ENCODE data around the gene RAI14.

Gene RAI14

DNA sequence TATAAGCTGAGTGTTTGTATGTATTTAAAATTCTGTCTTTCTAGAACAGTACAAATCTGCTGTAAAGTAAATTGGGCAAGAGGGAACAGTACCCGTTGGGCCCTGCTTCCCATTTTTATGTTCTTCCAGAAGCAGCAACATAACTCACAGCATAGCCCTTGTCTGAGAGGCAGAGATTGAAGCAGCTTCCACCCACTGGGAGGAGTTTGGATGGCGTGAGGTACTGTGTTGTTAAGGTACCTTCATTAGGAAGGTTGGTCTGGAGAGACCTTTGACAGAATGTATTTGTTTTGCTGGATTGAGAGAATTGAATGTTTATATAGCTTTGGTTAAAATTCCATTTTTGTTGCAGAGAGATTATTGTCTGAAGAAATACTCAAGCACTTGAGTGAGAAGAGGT lies 24.8 kb downstream of the RAI14 start:
- DNase-seq, result no peak

DNA sequence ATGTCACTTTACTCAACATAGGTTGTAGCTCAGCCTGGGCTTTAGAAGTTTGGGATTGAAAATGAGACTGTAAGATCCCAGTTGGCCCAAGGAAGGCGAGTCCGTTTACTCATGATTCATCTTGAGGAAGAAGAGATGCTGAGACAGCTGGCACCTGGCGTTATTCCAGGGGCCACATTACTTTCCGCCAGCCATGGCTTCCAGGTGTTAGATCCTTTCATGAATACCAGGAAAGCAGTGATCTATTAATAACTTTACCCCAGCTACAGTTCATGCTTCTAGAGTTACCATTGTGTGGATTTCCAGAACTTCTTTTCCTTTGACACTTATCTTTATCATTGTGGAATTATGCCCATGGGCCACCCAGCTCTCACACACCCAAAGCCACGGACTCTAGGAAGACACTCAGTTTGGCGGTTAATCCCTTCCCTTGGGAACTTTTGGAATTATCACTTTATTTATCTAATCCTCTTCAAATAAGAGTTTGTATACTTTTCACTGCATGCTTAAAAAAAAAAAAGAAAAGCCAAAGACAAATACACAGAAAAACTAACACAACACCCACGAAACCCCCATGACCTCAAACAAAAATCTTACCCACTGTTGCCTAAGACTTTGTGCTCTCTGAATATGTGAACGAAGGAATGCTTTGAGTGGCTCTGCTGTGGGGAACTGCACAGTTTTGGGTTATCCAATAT lies 26.9 kb downstream of the RAI14 start:
- DNase-seq, result no peak

DNA sequence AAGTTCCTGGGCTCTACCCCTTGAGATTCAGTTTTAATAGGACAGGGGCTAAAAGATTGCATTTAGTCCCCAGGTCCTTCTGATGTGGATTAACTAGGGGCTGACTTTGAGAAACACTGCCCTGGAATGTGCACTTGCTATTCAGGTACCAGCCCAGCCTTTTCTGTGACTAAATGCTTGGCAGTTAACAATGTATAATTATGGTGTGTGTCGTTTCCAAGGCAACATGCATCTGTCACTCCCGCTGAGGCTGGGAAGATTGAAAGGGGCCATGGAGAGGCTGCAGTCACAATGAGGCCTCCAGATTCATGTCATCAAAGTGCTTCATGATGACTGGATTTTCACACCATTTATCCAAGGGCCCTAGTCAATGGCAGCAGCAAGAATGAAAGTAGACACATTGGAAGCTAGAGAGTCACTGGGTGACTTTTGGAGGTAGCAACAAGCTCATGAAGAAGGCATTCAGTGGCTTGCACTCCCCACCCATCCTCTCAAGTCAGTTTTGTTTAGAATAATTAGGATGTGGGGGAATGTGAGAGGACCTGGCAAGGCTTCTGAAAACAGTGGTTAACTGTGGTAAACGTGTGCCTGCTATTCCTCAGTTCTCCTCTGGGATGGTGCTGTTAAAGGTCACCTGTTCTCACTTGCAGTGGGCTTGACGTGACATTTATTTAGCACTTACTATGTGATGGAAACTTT lies 28.3 kb downstream of the RAI14 start:
- peak; percentile 63 for DNase-seq

DNA sequence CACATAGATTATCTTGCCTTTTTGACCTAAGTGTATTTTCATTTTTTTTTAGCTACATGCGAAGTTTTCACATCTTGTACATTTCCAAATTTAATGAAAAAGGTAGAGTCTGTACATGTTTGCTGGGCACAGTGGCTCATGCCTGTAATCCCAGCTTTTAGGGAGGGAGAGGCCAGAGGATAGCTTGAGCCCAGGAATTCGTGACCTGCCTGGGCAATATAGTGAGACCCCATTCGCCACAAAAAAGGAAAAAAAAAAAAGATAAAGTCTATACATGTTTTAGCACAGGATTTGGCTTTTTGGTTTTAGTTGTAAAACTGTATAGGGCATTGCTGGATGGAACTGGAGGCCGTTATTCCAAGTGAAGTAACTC lies 28.8 kb downstream of the RAI14 start:
- DNase-seq, result no peak

DNA sequence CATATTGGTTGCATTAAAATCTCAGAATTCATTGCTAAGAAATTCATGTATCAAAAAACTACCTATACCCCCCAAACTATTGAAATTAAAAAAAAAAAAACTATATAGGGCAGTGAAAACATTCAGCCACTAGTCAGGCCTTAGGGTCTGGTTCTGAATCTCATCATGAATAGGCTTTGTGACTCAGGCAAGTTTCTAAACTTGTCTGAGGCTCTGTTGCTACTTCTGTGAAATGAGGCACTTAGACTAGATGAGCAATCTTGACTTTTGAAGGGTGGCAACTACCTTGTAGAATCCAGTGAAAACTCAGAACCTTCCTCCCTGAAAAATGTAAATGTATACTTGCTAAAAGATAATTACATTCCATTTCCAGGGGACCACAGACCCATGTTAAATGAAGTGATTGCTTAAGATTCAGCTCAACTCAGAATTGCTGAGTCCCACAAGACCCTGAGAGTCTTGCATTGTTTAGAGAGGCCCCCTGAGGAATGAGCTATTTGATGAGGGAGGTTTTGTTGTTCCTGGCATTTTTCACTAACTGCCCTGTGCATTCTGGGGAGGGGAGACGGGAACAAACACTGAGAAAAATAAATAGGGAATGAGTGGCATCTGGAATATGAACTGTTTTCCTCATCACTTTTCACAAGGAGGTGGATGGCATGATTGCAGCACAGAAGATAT lies 29.5 kb downstream of the RAI14 start:
- DNase-seq, result no peak

DNA sequence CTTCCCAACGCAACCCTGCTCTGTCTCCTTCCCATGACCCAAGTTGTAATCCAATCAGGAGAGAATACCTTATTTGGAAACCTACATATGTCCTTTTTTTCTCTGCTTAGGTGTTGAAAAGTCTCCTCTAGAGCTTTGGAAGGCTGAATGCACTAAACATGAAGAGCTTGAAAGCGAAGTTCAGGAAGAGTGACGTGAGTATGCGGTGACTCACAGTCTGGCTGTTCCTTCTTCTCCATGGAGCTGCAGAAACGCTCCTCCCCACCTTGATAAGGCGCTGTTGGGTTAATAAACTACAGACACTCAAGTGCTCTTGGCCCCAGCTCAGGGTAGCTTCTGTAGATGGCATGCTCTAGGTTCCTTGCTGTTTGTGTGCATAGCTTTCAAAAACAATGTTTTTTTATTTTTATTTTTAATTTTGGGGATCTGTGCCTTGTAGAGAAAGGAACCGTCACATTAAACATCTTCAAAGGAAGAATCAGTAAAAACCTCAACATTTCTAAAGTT lies 30.7 kb downstream of the RAI14 start:
- peak; percentile 66 for DNase-seq

DNA sequence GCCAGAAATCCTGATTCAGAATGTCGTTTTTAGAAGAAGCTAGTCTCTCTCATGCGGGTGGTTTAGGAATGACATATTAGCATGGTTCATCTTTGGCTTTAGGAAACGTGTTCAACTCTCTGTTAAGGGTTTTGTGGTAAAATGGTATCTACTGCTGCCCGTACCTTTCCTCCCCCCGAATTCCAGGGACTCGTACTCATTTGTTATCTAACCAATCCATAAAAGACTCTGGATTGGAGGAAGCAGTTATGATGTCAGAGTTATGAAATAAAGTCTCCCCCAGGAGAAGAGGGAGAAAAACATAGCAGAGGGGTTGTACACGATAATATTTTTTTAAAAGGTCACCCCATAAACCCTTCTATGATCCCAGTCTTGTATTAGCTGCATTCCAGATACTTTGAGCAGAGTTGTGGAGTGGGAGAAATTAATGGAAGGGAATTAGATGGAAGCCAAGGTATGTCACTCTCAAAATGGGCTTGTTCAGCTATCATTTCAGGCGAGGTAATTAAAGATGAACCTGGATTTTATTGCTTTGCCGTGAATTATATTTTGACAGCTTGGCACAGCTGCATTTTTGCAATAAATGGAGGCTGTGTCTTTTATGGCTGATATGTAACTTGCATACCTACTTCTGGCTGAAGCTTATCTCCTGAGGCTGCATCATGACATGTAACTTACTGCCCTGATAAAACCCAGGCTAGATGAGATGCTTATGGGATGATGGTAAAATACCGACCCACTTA lies 31.3 kb downstream of the RAI14 start:
- no peak for DNase-seq

DNA sequence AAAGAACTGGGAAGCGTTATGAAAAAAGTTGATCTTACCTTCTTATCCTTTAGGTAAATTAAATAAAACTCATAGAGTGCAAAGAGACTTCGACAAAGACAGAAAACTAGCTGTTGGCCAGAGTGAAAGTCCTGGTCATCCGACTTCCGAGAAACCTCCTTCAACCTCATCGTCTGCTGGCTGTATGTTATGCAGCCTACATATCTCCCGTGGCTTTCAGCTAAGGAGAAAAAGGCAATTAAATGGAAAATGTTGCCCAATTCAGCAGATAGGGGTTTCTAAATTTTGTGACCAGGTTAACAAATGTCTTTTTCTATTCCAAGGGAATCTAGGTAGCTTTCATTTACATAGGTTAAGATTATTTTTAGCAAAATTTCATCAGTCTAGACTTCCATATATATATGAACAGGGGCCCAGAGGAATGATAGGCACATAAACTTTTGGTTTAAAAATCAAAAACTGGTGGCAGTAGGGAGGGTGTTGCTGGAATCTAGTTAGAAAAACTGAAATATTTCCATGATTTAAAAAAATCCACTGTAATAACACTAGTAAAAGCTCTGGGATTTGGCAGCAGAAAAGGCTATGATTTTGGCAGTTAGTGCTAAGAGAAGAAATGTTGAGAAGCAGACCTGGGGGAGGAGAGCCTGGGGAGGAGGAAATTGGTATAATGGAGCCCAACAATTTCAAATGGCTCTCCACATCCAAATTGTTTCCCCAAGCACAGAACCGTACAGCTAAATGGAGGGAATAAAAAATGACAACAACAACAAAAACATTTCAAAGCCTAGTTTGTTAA lies 32.1 kb downstream of the RAI14 start:
- peak; percentile 50 for DNase-seq

DNA sequence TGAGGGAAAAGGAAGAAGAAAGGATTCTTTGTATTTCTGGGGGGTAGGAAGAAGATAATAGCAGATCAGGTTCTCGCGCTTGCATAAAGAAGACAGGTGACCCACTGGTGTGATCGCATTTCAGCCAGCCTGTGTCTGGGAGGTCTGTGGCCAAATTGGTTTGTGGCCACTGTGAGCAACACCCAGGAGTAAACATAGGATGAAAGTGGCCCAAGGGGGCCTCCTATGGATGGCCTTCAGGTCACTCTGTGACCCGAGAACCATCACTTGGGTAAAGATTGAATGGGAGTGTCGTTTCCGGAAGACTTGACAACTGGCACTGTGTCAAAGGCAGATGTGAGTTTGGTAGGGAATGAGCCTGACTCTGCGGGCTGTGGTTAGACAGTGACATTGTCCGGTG lies 34.2 kb downstream of the RAI14 start:
- DNase-seq, result no peak

DNA sequence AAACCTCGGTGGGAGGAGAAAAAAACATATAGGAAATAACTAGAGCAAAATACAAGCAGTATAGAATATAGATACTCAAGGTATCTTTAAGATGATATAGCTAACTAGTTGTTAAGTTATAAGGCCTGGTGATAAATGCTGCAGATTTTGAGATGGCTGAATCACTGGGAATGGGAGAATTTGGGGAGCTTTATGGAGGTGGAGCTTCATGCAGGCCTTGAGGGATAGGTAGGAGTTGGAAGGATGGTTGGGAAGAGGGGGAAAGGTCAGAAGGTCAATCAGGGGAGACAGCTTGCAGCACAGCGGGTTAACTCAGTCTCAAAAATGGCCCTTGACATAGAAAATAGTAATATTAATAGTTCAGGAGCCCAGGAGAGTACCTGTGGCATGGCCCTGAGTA lies 34.8 kb downstream of the RAI14 start:
- no peak for DNase-seq

DNA sequence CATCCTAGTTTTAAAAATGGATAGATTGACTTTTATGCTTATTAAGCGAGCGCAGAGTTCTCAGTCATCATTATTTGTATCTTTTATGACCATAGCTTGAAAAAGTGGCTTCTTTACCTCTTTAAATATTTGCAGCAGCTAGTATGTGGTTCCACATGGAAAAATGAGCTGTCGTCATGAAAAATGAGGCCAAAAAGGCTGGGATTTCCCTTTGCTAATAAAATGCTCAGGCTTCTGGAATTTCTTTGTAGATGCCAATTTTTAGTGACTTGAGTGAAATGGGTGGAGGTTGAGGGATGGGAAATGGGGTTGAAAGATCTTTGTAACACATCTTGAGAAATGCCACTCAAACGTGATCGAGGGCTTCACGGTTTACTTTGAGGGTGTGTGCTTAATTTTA lies 35.2 kb downstream of the RAI14 start:
- DNase-seq, result peak; percentile 69

DNA sequence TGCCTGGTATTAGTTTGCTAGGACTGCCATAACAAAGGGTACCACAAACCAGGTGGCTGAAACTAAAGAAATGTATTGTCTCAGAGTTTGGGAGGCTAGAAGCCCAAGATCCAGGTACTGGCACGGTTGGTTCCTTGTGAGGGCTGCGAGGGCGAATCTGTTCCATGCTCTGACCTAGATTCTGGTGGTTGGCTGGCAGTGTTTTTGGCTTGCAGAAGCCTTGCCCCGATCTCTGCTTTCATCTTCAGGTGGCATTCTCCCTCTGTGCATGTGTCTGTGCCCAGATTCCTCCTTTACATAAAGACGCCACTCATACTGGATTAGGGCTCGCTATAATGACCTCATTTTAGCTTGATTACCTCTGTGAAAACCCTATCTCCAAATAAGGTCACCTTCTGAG lies 36.7 kb downstream of the RAI14 start:
- DNase-seq, result no peak

DNA sequence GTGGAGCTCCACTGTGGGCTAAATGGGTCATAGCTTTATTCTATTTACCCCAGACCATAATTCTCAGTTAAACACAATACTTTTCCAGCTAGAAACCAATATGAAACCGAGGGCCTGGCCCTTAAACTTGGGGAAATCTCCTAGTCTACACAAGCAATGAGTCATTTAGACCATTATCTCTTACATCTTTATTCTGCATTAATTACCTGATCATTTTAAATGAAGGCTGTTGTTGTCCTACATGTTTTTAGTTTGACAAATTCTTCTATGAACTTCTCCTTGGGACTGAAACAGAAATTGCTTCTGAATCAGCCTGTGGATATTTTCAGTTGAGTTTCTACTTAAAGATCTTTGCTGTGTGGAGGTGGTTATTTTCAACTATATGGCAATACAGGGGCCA lies 37.9 kb downstream of the RAI14 start:
- DNase-seq, result no peak

DNA sequence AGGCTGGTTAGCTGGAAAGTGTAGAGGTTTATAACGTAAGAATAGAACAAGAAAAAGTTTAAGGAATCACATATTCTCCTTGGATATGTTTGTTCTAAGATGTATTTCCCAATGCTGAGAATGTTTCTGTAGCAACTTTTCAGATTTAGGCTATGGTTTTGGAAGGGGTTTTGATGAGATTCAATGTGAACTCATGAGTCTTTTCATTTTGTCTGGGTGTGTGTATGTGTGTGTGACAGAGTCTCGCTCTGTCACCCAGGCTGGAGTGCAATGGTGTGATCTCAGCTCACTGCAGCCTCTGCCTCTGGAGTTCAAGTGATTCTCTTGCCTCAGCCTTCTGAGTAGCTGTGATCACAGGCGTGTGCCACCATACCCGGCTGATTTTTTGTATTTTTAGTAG lies 38.6 kb downstream of the RAI14 start:
- no peak for DNase-seq

DNA sequence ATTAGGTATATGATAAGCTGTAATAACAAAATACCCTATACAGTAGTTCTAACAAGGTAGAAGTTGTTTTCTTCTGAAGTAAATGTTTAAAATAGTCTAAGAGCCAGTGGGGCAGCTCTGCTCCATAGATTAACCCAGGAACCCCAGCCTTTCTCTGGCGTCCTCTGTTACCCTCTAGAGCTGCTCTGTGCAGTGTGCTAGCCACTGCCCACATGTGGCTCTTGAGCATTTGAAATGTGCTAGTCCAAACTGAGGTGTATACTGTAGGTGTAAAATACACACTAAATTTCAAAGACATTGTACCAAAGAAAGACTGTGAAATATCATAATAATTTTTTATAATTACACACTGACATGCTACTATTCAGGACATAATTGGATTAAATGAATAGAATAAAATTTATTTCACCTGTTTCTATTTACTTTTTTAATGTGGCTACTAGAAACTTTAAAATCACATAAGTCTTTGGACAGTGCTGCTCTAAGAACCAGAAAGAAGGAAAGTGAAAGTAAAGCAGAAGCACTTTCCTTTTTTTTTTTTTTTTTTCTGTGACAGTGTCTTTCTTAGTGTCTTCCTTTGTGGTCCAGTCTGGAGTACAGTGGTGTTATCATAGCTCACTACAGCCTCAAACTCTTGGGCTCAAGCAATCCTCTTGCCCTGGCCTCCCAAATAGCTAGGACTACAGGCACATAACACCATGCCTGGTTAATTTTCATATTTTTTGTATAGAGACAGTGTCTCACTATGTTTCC lies 39.3 kb downstream of the RAI14 start:
- DNase-seq, result no peak

DNA sequence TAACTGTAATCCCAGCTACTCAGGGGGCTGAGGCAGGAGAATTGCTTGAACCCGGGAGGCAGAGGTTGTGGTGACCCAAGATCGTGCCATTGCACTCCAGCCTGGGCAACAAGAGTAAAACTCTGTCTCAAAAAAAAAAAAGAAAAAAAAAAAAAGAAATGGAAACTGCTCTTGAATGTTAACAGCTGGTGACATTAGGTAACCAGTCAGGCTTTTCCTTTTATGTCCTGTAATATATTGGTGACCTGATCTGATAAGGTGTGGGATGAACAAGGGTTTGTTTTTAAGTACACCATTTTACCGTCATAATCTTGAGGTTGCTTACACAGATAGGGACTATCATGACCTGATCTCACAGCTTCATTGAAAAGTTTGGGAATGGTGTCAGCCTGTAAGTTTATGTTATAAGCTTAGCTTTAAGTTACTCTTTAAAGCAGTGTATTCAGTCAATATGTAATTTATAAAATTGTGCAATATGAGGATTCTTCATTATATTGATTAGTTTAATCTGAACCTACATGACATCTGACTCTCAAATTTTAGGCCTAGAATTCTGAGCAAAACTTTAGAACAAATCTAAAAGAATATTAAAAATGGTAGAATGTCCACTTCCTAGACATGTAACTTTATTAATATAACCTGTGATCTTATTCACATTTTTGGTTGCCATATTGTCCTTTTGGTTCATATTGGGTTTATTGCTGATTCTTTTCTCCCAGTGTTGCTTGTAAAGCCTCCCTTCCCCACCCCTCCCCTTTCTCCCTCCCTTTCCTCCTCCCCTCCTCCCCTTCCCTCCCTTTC lies 41.4 kb downstream of the RAI14 start:
- DNase-seq, result no peak

DNA sequence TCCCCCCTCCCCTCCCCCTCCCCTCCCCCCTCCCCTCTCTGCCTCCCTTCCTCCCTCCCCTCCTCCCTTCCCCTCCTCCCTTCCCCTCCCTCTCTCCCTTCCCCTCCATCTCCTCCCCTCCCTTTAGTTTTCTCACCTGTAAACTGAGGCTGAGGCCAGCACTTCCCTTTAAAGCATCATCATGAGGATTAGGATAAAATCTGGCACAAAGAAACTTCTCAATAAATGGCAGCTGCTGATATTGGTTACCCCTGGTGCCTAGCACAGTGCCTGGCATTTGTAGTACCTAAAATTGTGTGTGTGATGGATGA lies 41.9 kb downstream of the RAI14 start:
- no peak for DNase-seq

DNA sequence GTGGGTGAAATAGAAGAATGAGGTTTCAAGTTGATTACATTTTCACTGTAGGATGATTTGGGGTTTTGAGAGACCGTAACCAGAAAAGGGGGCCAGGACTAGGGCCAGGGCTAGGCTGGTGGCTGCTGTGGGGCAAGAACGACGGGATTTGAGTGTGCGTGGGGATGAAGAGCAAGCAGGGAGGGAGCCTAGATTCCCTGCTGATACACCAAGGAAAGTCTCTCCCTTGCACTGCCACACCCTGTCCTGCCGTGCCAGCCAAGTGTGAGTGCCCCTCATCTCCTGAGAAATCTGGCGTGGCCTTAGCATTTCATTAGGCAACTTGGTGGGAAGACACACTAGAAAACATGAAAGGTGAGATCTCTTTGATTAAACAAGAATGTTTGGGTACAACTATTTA lies 42.6 kb downstream of the RAI14 start:
- no peak for DNase-seq

DNA sequence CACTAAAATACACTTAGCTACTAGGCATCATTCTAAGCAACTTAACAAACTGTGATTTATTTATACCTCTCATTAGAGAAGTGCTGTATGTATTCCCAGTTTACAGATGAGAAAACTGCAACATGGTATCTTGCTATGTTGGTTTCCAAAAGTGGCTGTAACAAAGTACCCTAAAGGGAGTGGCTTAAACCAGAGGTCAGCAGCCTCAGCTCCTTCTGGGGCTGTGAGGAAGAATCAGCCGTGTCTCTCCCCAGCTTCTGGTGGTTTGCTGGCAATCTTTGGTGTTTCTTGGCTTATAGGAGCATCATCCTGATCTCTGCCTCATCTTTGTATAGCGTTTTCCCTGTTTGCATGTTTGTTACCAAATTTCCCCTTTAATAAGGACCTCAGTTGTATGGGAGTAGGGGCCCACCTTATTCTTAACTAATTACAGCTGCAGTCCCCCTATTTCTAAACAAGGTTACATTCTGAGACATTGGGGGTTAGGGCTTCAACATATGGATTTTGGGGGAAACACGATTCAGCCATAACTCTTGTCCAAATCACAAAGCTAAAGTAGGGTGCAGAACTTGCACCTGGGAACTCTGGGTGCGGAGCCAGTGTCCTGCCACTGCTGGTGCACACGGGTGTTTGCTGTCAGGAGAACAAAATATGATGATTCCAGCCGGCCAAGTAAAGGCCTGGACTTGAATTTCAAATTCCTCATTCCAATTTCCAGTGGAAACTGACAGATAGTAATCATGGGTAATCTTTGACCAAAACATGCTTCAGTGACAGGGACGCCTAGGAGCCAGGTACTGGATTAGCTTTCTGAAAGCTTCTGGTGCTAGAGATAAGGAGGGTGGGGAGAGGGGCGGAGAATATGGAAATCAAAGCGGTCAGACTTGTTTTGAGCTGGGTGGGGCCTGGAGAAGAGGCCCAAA lies 43.3 kb downstream of the RAI14 start:
- no peak for DNase-seq

DNA sequence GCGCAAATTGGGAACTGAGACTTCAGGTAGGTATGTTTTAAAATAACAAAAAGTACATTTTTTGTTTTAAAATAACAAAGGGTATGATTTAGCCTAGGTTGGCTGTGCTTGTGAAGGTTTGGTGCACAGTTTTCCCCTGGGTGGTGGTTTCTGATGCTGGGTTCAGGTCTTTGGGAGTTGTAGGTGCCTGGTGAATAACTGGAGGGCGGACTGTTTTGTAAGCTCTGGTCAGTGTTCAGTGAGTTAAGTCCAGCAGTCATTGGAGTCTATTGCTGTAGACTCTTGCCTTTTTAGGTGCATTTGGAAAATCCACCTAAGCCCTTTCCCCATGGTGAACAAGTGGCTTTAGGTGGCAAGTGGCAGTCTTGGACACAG lies 43.9 kb downstream of the RAI14 start:
- no peak for DNase-seq

Measured in right hindlimb (tissue), 1 donor.